ENCODE data around the gene ZBTB1.

ZBTB1 gene

GRCh38 chr14:64468451-64468850 lies 36.1 kb upstream of the ZBTB1 start:
- Histone ChIP-seq H3K36me3 (ENCODE audit: insufficient read depth, low read depth, low read length) (no peaks in the 10 kb centered on the region), H3K9ac (ENCODE audit: low read depth, low read length) (no peak overlapping the region), H3K4me3 (ENCODE audit: low read length) (no peak overlapping the region)

DNA sequence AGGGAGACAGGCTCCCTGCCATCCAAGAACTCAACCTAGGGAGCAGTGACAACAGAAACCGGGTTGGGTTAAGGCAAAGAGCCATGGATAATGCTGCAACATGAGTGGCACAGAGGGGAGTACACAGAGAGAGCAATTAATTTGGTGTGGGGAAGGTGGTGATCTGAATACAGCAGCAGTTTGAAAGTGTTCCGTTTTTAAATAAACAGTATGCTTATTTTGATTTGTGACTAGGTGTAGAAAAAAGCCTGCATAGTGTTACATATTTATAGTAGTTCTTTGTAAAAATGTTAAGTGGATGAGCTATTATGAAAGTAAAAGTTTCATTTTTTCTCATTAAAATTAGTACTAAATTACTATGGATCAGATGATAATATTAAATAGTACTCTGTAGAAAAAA lies 30.5 kb upstream of the ZBTB1 start:
- no peaks in the 10 kb centered on the region for H3K9me3 ChIP-seq (ENCODE audit: insufficient read depth, low read depth, low read length)
- H3K36me3 ChIP-seq (ENCODE audit: insufficient read depth, low read depth, low read length) = no peaks in the 10 kb centered on the region
- H3K27ac ChIP-seq (ENCODE audit: low read length) = no peak overlapping the region
- no peaks in the 10 kb centered on the region for H3K27me3 ChIP-seq (ENCODE audit: insufficient read depth, low read length)
- H3K4me1 ChIP-seq (ENCODE audit: insufficient read depth, low read length) = no peaks in the 10 kb centered on the region
- H3K4me3 ChIP-seq (ENCODE audit: low read length) = no peak overlapping the region
- no peak overlapping the region for H3K9ac ChIP-seq (ENCODE audit: low read depth, low read length)

More at GRCh38 chr14:64468451-64468850, 36.1 kb upstream of the ZBTB1 start:
- Histone ChIP-seq H3K27ac (ENCODE audit: low read length) (no peak overlapping the region), H3K27me3 (ENCODE audit: insufficient read depth, low read length) (peaks cover 8% of the 10 kb centered on the region), H3K9me3 (ENCODE audit: insufficient read depth, low read depth, low read length) (no peaks in the 10 kb centered on the region), H3K4me1 (ENCODE audit: insufficient read depth, low read length) (peaks cover 5% of the 10 kb centered on the region; the same call in 1 of the 2 replicates)

DNA sequence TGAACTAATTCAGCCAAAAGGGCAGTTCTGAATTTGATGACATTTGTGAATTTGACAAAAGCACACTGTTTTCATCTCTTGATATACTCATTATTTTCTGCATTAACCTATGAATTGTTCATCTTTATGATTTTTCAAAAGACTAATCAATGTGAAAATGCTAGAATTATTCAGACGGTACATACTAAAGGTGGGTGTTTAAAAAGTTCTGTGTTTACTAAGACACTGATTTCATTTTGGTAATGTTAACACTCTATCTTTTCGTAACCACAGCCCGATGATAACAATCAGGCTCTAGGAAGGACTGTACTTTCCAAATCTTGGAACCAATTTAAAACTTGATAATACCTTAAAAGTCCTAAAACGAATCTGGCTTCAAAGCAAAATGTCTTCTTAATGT lies 29.9 kb upstream of the ZBTB1 start:
- H3K27ac ChIP-seq (ENCODE audit: low read length) = no peak overlapping the region
- H3K36me3 ChIP-seq (ENCODE audit: insufficient read depth, low read depth, low read length) = no peaks in the 10 kb centered on the region
- H3K27me3 ChIP-seq (ENCODE audit: insufficient read depth, low read length) = no peaks in the 10 kb centered on the region
- no peak overlapping the region for H3K4me3 ChIP-seq (ENCODE audit: low read length)
- no peak overlapping the region for H3K9ac ChIP-seq (ENCODE audit: low read depth, low read length)
- no peaks in the 10 kb centered on the region for H3K9me3 ChIP-seq (ENCODE audit: insufficient read depth, low read depth, low read length)
- no peaks in the 10 kb centered on the region for H3K4me1 ChIP-seq (ENCODE audit: insufficient read depth, low read length)

DNA sequence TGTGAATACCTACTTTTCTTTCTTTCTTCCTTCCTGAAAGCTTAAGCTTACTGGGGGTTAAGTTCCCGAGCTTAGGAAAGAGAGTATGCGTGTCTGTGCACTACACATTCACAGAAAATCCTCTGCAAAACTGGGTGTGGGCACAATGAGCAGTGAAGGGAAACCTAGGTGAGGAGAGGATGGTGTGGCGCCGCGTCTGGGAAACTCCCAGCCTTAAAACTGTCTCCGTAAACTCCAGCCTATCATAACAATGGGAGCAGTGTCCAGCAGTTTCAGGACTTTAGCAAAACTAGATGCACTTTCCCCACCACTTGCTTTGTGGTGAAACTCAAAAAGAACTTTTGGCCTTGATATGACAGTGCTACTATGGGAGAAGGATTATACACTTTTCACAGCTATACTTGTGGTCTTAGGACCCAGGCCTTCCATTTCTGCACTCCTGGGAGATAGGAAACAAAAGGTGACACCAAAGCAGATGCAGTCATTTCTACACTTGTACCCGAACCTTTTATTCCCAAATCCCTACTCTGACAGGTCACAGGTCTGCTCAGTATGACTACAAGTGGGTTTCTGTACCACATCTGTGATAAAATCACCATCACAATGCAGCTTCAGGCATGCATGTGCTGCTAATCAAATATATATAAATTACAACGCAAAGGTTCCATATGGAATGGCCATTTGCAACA lies 28.8 kb upstream of the ZBTB1 start:
- Histone ChIP-seq H3K27ac (ENCODE audit: low read length) (no peak overlapping the region), H3K9me3 (ENCODE audit: insufficient read depth, low read depth, low read length) (no peaks in the 10 kb centered on the region)

GRCh38 chr14:64476438-64476837 lies 28.1 kb upstream of the ZBTB1 start:
- Histone ChIP-seq H3K4me1 (ENCODE audit: insufficient read depth, low read length) (no peaks in the 10 kb centered on the region), H3K4me3 (ENCODE audit: low read length) (no peak overlapping the region), H3K9ac (ENCODE audit: low read depth, low read length) (no peak overlapping the region), H3K27ac (ENCODE audit: low read length) (no peak overlapping the region), H3K36me3 (ENCODE audit: insufficient read depth, low read depth, low read length) (no peaks in the 10 kb centered on the region), H3K27me3 (ENCODE audit: insufficient read depth, low read length) (no peaks in the 10 kb centered on the region), H3K9me3 (ENCODE audit: insufficient read depth, low read depth, low read length) (no peaks in the 10 kb centered on the region)

More for the DNA sequence above, 28.8 kb upstream of the ZBTB1 start:
- H3K36me3 ChIP-seq (ENCODE audit: insufficient read depth, low read depth, low read length) = no peaks in the 10 kb centered on the region
- no peak overlapping the region for H3K9ac ChIP-seq (ENCODE audit: low read depth, low read length)
- no peaks in the 10 kb centered on the region for H3K27me3 ChIP-seq (ENCODE audit: insufficient read depth, low read length)
- no peak overlapping the region for H3K4me3 ChIP-seq (ENCODE audit: low read length)
- no peaks in the 10 kb centered on the region for H3K4me1 ChIP-seq (ENCODE audit: insufficient read depth, low read length)

- Histone ChIP-seq H3K9me3 (ENCODE audit: insufficient read depth, low read depth, low read length) (no peaks in the 10 kb centered on the region), H3K4me3 (ENCODE audit: low read length) (no peak overlapping the region), H3K27ac (ENCODE audit: low read length) (no peak overlapping the region), H3K4me1 (ENCODE audit: insufficient read depth, low read length) (no peaks in the 10 kb centered on the region), H3K27me3 (ENCODE audit: insufficient read depth, low read length) (no peaks in the 10 kb centered on the region), H3K36me3 (ENCODE audit: insufficient read depth, low read depth, low read length) (no peaks in the 10 kb centered on the region; the same call in 1 of the 2 replicates), H3K9ac (ENCODE audit: low read depth, low read length) (no peak overlapping the region)
Observed at GRCh38 chr14:64478634-64479250, 25.8 kb upstream of the ZBTB1 start.

DNA sequence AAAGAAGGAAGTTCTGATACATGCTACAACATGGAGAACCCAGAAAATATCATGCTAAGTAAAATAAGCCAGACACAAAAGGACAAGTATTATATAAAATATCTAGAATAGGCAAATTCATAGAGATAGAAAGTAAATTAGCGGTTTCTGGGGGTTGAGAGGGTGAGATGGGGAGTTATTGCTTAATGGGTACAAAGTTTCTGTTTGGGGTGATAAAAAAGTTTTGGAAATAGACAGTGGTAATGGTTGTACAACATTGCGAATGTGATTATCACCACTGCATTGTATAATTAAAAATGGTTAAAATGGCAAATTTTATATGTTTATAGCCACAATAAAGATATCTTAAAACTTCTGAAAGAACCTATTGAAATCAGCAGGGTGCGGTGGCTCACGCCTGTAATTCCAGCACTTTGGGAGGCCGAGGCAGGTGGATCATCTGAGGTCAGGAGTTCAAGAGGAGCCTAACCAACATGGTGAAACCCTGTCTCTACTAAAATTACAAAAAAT lies 15.9 kb upstream of the ZBTB1 start:
- Histone ChIP-seq H3K9me3 (ENCODE audit: insufficient read depth, low read depth, low read length) (no peaks in the 10 kb centered on the region), H3K36me3 (ENCODE audit: insufficient read depth, low read depth, low read length) (peaks cover 24% of the 10 kb centered on the region)

GRCh38 chr14:64491637-64492036 lies 12.9 kb upstream of the ZBTB1 start:
- Histone ChIP-seq H3K9ac (ENCODE audit: low read depth, low read length) (no peak overlapping the region), H3K27ac (ENCODE audit: low read length) (no peak overlapping the region), H3K4me3 (ENCODE audit: low read length) (no peak overlapping the region), H3K9me3 (ENCODE audit: insufficient read depth, low read depth, low read length) (no peaks in the 10 kb centered on the region), H3K27me3 (ENCODE audit: insufficient read depth, low read length) (no peaks in the 10 kb centered on the region), H3K36me3 (ENCODE audit: insufficient read depth, low read depth, low read length) (peaks cover 31% of the 10 kb centered on the region), H3K4me1 (ENCODE audit: insufficient read depth, low read length) (no peaks in the 10 kb centered on the region)

More for the DNA sequence above, 15.9 kb upstream of the ZBTB1 start:
- Histone ChIP-seq H3K27me3 (ENCODE audit: insufficient read depth, low read length) (no peaks in the 10 kb centered on the region), H3K4me3 (ENCODE audit: low read length) (no peak overlapping the region), H3K9ac (ENCODE audit: low read depth, low read length) (no peak overlapping the region), H3K27ac (ENCODE audit: low read length) (no peak overlapping the region), H3K4me1 (ENCODE audit: insufficient read depth, low read length) (no peaks in the 10 kb centered on the region)

DNA sequence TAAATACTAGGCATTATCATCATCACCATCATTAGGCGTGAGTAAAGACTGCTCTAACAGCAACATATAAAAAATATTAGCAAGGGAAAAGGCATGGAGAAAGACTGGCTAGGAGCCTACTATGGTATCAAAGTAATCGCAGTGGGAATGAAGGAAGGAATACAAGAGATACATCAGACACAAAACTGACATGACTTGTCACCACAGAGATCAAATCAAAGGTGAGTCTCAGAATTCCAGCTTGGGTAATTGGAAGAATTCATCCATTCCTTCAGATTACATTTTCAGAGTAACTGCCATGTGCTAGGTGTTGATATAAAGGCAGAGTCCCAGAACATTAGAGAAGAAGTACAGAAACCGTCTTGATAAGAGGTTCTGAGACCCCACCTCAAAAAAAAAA lies 11.1 kb upstream of the ZBTB1 start:
- no peaks in the 10 kb centered on the region for H3K9me3 ChIP-seq (ENCODE audit: insufficient read depth, low read depth, low read length)
- peaks cover 19% of the 10 kb centered on the region; the same call in 1 of the 2 replicates for H3K36me3 ChIP-seq (ENCODE audit: insufficient read depth, low read depth, low read length)
- no peak overlapping the region for H3K4me3 ChIP-seq (ENCODE audit: low read length)
- H3K27ac ChIP-seq (ENCODE audit: low read length) = no peak overlapping the region
- H3K4me1 ChIP-seq (ENCODE audit: insufficient read depth, low read length) = no peaks in the 10 kb centered on the region
- H3K27me3 ChIP-seq (ENCODE audit: insufficient read depth, low read length) = no peaks in the 10 kb centered on the region
- no peak overlapping the region for H3K9ac ChIP-seq (ENCODE audit: low read depth, low read length)

- H3K9ac ChIP-seq (ENCODE audit: low read depth, low read length) = no peak overlapping the region
- no peaks in the 10 kb centered on the region for H3K27me3 ChIP-seq (ENCODE audit: insufficient read depth, low read length)
- no peaks in the 10 kb centered on the region for H3K9me3 ChIP-seq (ENCODE audit: insufficient read depth, low read depth, low read length)
- H3K36me3 ChIP-seq (ENCODE audit: insufficient read depth, low read depth, low read length) = peaks cover 19% of the 10 kb centered on the region; the same call in 1 of the 2 replicates
- H3K4me3 ChIP-seq (ENCODE audit: low read length) = no peak overlapping the region
- no peaks in the 10 kb centered on the region for H3K4me1 ChIP-seq (ENCODE audit: insufficient read depth, low read length)
- H3K27ac ChIP-seq (ENCODE audit: low read length) = no peak overlapping the region
Observed at GRCh38 chr14:64495252-64495651, 9.3 kb upstream of the ZBTB1 start.

GRCh38 chr14:64496764-64497163 lies 7.8 kb upstream of the ZBTB1 start:
- Histone ChIP-seq H3K4me3 (ENCODE audit: low read length) (no peak overlapping the region), H3K27ac (ENCODE audit: low read length) (no peak overlapping the region), H3K4me1 (ENCODE audit: insufficient read depth, low read length) (peaks cover 3% of the 10 kb centered on the region), H3K9me3 (ENCODE audit: insufficient read depth, low read depth, low read length) (no peaks in the 10 kb centered on the region), H3K27me3 (ENCODE audit: insufficient read depth, low read length) (no peaks in the 10 kb centered on the region), H3K9ac (ENCODE audit: low read depth, low read length) (no peak overlapping the region), H3K36me3 (ENCODE audit: insufficient read depth, low read depth, low read length) (peaks cover 19% of the 10 kb centered on the region; the same call in 1 of the 2 replicates)

DNA sequence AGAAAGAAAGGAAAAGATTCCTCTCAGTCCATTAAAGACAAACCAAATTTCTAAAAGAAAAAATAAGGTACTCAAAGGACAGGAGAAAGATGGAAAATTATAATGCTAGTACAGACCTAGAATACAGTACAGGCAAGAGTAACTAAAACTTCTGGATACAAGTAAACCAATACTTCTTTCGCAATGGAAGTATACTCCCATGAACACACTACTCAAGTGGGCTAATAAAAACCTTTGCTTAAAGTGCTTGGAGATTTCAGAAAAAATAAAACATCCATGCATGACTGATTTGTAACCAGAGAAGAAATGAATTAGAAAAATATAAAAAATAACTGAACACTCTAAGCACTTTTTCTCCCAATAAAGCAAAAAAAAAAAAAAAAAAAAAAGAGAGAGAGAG lies 4.5 kb upstream of the ZBTB1 start:
- no peaks in the 10 kb centered on the region for H3K9me3 ChIP-seq (ENCODE audit: insufficient read depth, low read depth, low read length)
- H3K27ac ChIP-seq (ENCODE audit: low read length) = no peak overlapping the region
- H3K9ac ChIP-seq (ENCODE audit: low read depth, low read length) = no peak overlapping the region
- H3K27me3 ChIP-seq (ENCODE audit: insufficient read depth, low read length) = no peaks in the 10 kb centered on the region
- H3K36me3 ChIP-seq (ENCODE audit: insufficient read depth, low read depth, low read length) = peaks cover 14% of the 10 kb centered on the region; the same call in 1 of the 2 replicates
- no peak overlapping the region for H3K4me3 ChIP-seq (ENCODE audit: low read length)
- peaks cover 13% of the 10 kb centered on the region for H3K4me1 ChIP-seq (ENCODE audit: insufficient read depth, low read length)

Measured in iPS-20b (cell line).